HUES6 (cell line): Measurements from ENCODE around the gene SLC7A4.
"Not testable (repeated sequence)": the region's sequence is repeated elsewhere in the genome, so short reads cannot be mapped to it uniquely, and the experiment has no call there.

ENCODE experiments used
- H3K27ac ChIP-seq: 2 replicates; pipeline ENCODE4 v1.7.0; 2013; ENCODE audit warnings: low read depth, mild to moderate bottlenecking, low read length, inconsistent platforms
- H3K27me3 ChIP-seq: 2 replicates; pipeline ENCODE4 v1.6.1; 2013; ENCODE audit warnings: low read length; ENCODE audit not compliant: control insufficient read depth, insufficient read depth
- H3K36me3 ChIP-seq: 2 replicates; pipeline ENCODE4 v1.6.1; 2013; ENCODE audit warnings: low read length; ENCODE audit not compliant: control insufficient read depth, insufficient read depth
- H3K4me1 ChIP-seq: 2 replicates; pipeline ENCODE4 v1.6.1; 2013; ENCODE audit warnings: low read length; ENCODE audit not compliant: control insufficient read depth, insufficient read depth
- H3K4me3 ChIP-seq: 2 replicates; pipeline ENCODE4 v1.5.1; 2013; ENCODE audit warnings: low read depth, low read length
- H3K9ac ChIP-seq: one replicate; pipeline ENCODE4 v1.6.1; 2013; ENCODE audit warnings: mild to moderate bottlenecking, low read length
- H3K9me3 ChIP-seq: 2 replicates; pipeline ENCODE4 v1.6.1; 2013; ENCODE audit warnings: low read depth, low read length; ENCODE audit not compliant: control insufficient read depth, insufficient read depth

SLC7A4 gene

DNA sequence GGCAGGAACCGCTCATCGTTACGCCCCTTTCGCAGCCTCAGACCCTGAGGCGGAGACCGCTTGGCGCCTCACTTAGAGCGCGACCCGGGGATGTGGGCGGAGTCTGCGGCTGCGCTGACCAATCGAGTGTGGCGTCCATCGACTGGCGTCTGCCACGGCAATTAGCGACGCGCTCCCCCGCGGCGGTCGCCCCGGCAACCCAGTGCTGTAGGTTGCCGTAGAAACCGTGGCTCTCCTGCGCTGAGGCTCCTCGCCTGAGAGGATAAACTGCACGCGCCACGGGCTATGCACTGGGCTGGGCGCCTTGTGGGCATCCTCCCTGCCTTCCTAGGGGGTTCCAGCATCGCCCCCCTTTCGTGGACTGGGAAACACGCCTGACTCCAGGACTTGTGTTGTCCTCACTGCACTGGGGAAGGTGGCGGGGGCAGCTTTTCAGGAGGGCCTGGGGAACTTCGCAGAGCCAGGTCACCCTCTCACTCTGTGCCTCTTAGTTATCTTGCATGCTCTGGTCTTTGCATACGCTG, 18.1 kb downstream of the SLC7A4 start:
- H3K4me3 ChIP-seq = peak overlapping the region; percentile 70
- H3K9ac ChIP-seq = peak overlapping the region; percentile 47
- H3K27ac ChIP-seq = no peak overlapping the region; the same call in 1 of the 2 replicates

DNA sequence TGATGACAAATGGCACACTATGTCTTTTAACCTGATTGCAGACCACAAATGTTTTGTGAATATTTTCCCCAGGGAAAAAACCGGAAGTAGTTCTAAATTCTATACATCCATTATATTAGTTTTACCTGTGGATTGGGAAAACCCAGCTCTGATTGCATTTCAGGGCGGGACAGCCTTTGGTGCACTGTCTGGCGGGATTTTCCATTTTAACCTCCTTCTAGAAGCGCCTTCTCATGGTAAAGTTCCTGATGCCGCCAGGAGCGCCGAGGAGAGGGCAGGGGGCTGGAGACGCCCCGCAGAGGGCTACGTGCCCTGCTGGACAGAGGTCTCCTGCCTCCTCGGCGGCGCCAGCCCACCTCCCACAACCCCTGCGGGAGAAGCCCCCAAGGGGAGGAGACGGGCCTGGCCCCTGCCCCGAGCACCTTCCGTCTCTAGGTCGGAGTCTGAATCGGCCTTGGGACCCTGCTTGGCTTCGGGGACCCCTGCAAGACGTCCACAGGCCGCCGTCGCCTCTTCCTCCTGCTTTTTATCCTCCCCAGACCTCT, 18.6 kb downstream of the SLC7A4 start:
- Histone ChIP-seq H3K4me1 (peaks cover 31% of the 10 kb centered on the region), H3K9ac (peak overlapping the region; percentile 47), H3K9me3 (no peaks in the 10 kb centered on the region), H3K36me3 (peaks cover 2% of the 10 kb centered on the region; the same call in 1 of the 2 replicates), H3K27me3 (0 out of 2 replicates have a peak, but pooled peaks cover 4% of the 10 kb centered on the region), H3K4me3 (peak overlapping the region; percentile 70), H3K27ac (peak overlapping the region; percentile 15; the same call in 1 of the 2 replicates)

More for the DNA sequence above, 18.1 kb downstream of the SLC7A4 start:
- Histone ChIP-seq H3K9me3 (0 out of 2 replicates have a peak, but pooled peaks cover 2% of the 10 kb centered on the region), H3K27me3 (0 out of 2 replicates have a peak, but pooled peaks cover 4% of the 10 kb centered on the region), H3K36me3 (no peaks in the 10 kb centered on the region), H3K4me1 (peaks cover 31% of the 10 kb centered on the region)

DNA sequence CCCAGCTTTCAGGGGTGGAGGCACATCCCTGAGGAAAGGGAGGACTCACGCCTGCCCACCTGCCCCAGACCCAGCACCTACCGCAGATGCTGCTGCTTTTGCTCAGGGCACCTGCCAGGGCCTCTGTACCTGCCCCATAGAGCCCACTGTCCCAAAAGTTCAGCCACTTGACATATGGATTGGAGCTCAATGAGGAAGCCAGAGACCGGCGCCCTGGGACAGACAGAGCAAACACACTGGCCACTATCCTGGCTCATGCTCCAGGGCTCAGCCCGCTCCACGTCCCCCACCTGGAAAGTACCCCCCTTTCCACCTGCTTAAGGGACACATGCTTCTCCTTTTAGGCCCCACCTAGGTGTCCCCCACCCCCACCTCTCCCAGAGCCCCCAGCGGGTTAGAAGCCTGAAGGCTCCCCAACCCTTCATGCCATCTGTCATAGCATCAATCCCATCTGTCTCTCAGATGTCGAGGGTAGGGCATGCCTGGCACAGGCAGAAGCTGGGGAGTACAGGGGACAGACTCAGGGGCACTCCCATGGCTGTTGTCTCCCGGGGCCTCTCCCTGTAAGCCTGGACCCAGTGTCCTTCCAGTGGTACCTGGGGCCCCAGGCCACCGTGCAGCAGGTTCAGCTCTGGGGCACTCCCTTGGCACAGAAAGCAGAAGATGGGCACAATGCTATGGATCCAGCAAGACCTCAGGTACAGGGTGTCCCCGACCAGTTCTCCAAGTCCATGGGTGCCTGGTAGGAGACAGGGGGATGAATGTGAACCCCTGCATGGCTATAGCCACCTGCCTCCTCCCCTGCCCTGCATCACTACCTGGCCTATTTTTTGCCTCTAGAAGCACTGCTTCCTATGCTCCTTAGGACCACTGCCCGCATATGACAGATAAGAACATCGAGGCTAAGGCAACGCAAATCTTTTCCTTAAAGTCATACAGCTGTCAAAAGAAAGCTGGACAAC, 19.6 kb downstream of the SLC7A4 start:
- Histone ChIP-seq H3K4me3 (peak overlapping the region; percentile 70), H3K9ac (no peak overlapping the region)

DNA sequence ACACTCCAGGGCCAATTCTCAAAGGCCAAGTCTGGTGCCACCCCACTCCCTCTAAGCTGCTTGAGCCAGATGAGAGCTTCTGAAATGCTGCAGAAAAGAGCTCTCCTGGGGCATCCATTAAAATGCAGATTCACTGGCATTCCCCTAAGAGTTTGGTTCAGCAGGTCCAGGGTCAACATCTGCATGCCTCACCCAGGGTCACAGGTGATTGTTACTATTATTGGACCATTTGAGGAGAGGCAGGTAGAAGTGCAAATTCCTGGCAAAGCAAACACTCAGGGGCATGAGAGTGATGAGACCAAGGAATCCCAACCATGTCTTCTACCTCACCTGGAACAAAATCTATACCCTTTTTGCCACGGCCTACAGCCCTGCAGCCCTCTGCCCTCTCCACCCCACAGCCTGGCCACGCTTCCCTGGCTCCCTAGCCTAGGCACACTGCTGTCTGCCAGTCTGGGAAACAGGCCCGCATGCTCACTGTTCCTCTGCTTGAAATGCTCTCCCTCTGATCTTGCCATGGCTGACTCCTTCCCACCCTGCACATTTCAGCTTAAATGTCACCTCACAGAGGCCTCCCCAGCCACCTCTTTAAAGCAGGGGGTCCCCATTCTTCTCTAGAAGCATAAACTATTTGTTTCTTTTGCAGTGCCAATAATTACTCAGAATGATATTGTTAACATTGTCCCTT, 21.8 kb downstream of the SLC7A4 start:
- H3K27ac ChIP-seq = no peak overlapping the region
- no peak overlapping the region for H3K9ac ChIP-seq
- 0 out of 2 replicates have a peak, but pooled peaks cover 4% of the 10 kb centered on the region for H3K27me3 ChIP-seq
- H3K4me1 ChIP-seq = peaks cover 28% of the 10 kb centered on the region
- no peaks in the 10 kb centered on the region for H3K9me3 ChIP-seq
- H3K36me3 ChIP-seq = peaks cover 4% of the 10 kb centered on the region; the same call in 1 of the 2 replicates
- no peak overlapping the region for H3K4me3 ChIP-seq

More for the DNA sequence above, 19.6 kb downstream of the SLC7A4 start:
- Histone ChIP-seq H3K27ac (no peak overlapping the region), H3K4me1 (peaks cover 31% of the 10 kb centered on the region), H3K36me3 (peaks cover 4% of the 10 kb centered on the region; the same call in 1 of the 2 replicates), H3K9me3 (no peaks in the 10 kb centered on the region), H3K27me3 (0 out of 2 replicates have a peak, but pooled peaks cover 4% of the 10 kb centered on the region)

DNA sequence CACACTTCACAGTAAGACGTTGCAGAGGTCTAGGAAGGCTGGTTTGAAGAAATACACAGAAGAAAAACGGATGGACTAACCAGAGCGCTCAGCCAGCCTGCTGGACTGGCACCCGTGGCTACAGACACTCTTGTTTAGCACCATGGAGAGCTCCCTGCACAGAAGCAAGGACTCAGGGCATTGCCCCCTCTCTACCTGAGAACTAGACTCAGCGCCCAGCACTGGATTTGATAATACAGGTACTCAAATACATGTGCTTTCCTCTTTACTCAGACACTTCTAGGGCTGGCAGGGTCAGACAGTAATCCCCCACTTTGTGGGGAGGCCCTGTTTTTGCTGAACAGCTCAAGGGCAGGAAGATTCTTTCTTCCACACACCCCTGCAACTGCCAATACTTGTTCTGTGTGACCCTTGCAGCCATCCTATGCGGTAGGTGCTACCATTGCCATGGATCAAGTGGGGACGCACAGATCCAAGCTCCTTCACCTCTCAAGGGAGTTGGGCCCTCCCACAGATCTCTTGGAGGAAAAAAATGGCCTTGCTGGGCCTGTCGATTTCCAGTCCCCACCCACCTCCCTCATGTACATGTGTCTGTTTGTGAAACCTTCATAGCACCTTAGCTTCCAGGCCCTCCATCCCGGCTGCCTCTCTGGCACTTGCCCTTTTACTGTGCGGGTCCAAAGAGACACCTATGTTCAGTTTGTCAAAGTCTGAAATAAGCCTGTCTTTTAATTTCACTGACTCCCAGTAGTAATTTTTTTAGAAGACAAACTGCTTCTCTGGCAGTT, 22.5 kb downstream of the SLC7A4 start:
- Histone ChIP-seq H3K27me3 (0 out of 2 replicates have a peak, but pooled peaks cover 4% of the 10 kb centered on the region), H3K9me3 (no peaks in the 10 kb centered on the region), H3K4me3 (no peak overlapping the region), H3K36me3 (peaks cover 4% of the 10 kb centered on the region; the same call in 1 of the 2 replicates), H3K9ac (no peak overlapping the region), H3K27ac (no peak overlapping the region), H3K4me1 (peaks cover 21% of the 10 kb centered on the region)

DNA sequence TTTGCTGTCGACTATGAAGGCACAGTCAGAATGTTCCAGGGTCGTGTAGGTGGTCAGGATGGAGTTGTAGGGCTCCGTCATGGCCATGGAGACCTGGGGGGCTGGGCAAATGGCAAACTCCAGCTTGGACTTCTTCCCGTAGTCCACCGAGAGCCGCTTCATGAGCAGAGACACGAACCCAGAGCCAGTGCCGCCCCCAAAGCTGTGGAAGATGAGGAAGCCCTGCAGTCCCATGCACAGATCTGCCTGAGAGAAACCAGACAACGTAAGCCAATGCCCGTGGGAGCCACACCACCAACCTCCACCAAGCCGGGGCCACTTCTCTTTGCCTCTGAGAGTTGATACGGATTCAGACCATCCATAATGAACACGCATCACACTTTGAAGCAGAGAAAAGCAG, 23.2 kb downstream of the SLC7A4 start:
- H3K27me3 ChIP-seq, H3K9me3 ChIP-seq, H3K36me3 ChIP-seq, H3K9ac ChIP-seq, H3K4me3 ChIP-seq, H3K27ac ChIP-seq: not testable (repeated sequence)
- peaks cover 16% of the 10 kb centered on the region for H3K4me1 ChIP-seq

DNA sequence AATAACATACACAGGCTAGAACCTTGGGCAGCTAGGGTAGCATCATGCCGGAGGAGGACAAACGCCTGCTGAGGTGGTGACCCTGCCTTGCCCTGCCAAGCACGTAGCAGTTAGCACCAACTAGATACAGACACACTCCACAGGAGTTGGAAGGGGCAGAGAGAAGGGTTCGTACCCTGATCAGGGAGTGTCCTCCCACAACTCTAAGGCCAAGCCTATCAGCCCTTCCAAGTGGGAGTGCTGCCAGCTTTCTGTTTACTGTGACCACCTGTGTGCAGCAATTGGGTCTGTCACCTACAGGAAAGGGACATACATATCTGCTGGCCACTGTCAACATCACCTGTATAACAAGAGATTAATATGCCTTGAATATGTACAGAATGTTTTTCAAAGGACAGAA, 28.6 kb downstream of the SLC7A4 start:
- Histone ChIP-seq H3K27me3 (no peaks in the 10 kb centered on the region), H3K36me3 (peaks cover 16% of the 10 kb centered on the region), H3K4me1 (peaks cover 10% of the 10 kb centered on the region), H3K27ac (no peak overlapping the region), H3K9me3 (no peaks in the 10 kb centered on the region), H3K9ac (no peak overlapping the region), H3K4me3 (no peak overlapping the region)

DNA sequence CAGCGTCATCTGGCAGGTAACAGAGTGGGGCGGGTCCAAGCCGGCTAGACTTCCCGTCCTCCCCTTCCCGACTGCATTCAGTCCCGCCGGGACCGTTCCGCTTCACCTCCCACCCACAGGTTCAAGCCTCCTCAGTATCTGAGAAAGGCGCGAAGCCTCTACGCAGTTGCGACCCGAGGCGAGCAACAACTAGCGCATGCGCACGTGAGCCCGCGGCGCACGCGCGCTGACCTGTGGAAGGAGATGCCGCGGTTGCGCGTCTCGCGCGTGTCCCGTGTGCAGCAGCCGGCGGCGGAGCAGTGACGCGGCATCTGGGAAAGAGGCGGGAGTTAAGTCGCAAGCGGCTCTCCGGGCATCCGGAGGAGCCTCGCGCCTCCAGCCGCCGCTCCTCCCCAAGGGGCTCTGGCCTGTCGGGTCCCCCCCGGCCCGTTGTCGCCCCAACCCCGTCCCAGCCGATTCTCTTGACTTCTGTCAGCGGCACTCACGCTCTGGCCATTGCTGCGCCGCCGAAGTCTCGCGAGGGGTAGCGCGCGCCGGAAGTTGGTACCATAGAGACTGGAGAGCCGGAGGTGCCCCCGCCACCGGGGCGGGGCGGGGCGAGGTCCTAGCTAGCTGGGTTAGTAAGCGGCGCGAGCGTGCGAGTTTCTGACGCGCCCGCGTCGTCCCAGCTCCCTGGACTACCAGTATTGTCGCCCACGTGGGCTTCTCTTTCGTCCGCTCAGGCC, 30.6 kb downstream of the SLC7A4 start, which contains the start of gene THAP7:
TSS of gene THAP7 (minus strand) at position 518 of the 725 bp plus-strand sequence. CDS start at position 311, 207 bp downstream.
- Histone ChIP-seq H3K27ac (peak within 1 kb of the TSS; percentile 87), H3K36me3 (peaks cover 27% of the 10 kb centered on the region), H3K4me1 (peaks cover 10% of the 10 kb centered on the region), H3K4me3 (peak within 1 kb of the TSS; percentile 83), H3K9ac (peak within 1 kb of the TSS; percentile 95), H3K9me3 (no peaks in the 10 kb centered on the region), H3K27me3 (no peaks in the 10 kb centered on the region)

DNA sequence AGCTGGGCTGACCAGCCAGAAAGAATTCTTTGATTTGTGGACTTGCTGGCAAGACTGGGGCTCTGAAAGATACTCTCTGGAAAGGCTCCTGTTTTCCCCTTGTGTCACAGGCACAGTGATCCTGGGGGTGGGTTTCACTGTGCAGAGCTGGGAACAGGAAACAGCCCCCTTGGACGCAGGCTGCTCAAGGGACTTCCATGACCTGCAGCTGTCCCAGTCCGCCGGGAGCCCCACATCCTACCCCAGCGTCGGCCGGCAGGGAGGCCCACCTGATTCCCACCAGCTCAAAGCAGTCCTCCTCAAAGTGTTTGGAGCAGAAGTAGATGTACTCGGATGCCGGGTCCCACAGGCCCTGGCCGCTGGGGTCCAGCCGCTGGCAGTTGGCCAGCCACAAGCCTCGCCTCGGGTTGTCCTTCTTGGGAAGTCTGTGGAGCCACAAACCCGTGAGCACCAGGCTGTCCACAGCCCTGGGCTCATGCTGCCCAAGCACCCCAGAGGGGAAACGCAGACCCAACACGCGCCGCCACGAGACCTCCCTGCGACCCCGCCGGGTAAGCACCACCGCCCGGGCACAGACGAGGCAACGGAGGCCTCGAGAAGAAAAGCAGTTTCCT, 31.3 kb downstream of the SLC7A4 start:
- no peaks in the 10 kb centered on the region for H3K9me3 ChIP-seq
- H3K4me1 ChIP-seq = peaks cover 10% of the 10 kb centered on the region
- H3K4me3 ChIP-seq = peak overlapping the region; percentile 83
- no peaks in the 10 kb centered on the region for H3K27me3 ChIP-seq
- H3K27ac ChIP-seq = peak overlapping the region; percentile 87
- peaks cover 34% of the 10 kb centered on the region for H3K36me3 ChIP-seq
- H3K9ac ChIP-seq = peak overlapping the region; percentile 95
